ENCODE results near the gene IGF2.

IGF2 gene

DNA sequence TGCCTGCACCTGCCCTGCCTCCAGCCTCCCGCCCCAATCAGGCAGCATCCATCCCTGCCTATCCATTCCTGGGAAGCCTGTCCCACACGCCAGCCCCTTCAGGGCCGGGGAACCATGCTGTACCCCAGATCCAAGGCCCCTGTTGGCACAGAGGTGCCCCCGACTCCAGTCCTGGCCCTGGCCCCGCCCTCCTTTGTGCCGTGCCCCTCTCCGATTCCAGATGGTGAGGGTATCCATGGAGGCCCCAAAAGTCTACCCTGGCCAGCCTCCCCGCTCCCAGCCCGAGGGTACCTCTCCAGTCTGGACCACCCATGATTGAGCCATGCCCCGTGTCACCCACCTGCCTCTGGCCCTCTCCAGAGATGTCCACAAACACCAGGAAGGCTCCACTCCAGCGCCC, 35.2 kb upstream of the IGF2 start:
- no peak for TF ChIP-seq FOXP2 (optimal IDR thresholded peaks at IDR 0.05; ENCODE audit: borderline replicate concordance, extremely low read depth, extremely low read length, insufficient read depth)
- TF ChIP-seq TAF1 (IDR thresholded peaks at IDR 0.05; ENCODE audit: borderline replicate concordance, insufficient read depth, low read length): no peak
- no peak for TF ChIP-seq POLR2AphosphoS5 (IDR thresholded peaks at IDR 0.05; ENCODE audit: low read depth, low read length)
- TF ChIP-seq, protein P1, sequence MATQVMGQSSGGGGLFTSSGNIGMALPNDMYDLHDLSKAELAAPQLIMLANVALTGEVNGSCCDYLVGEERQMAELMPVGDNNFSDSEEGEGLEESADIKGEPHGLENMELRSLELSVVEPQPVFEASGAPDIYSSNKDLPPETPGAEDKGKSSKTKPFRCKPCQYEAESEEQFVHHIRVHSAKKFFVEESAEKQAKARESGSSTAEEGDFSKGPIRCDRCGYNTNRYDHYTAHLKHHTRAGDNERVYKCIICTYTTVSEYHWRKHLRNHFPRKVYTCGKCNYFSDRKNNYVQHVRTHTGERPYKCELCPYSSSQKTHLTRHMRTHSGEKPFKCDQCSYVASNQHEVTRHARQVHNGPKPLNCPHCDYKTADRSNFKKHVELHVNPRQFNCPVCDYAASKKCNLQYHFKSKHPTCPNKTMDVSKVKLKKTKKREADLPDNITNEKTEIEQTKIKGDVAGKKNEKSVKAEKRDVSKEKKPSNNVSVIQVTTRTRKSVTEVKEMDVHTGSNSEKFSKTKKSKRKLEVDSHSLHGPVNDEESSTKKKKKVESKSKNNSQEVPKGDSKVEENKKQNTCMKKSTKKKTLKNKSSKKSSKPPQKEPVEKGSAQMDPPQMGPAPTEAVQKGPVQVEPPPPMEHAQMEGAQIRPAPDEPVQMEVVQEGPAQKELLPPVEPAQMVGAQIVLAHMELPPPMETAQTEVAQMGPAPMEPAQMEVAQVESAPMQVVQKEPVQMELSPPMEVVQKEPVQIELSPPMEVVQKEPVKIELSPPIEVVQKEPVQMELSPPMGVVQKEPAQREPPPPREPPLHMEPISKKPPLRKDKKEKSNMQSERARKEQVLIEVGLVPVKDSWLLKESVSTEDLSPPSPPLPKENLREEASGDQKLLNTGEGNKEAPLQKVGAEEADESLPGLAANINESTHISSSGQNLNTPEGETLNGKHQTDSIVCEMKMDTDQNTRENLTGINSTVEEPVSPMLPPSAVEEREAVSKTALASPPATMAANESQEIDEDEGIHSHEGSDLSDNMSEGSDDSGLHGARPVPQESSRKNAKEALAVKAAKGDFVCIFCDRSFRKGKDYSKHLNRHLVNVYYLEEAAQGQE (IDR thresholded peaks at IDR 0.05; ENCODE audit: insufficient read depth in 1 of 2, low read depth in 2 of 2, low read length in 2 of 2): no peak
- TF ChIP-seq SIN3A (IDR thresholded peaks at IDR 0.05; ENCODE audit: borderline replicate concordance, insufficient read depth, low read length): no peak

DNA sequence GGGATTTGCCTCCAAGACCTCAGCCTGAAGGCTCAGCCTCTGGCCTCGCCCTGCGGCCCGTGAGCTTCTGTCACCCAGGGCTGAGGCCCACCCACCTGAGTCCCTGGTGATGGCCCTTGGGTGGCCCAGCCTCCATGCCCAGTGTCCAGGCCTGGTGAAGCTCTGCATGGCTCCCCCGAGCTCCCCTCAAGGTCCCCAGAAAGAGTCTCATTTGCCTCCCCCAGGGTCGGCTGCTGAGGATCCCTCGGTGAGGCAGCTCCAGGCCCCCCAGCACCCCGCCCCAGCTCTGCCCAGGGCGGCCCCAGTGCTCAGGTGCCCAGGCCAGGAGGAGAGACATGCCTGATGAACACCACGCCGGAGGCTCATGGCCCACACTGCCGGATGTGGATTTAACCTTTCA, 34.6 kb upstream of the IGF2 start:
- no peak for TF ChIP-seq SIN3A (IDR thresholded peaks at IDR 0.05; ENCODE audit: borderline replicate concordance, insufficient read depth, low read length)
- no peak for TF ChIP-seq POLR2AphosphoS5 (IDR thresholded peaks at IDR 0.05; ENCODE audit: low read depth, low read length)
- TF ChIP-seq FOXP2 (optimal IDR thresholded peaks at IDR 0.05; ENCODE audit: borderline replicate concordance, extremely low read depth, extremely low read length, insufficient read depth): no peak
- TF ChIP-seq, protein P1 (IDR thresholded peaks at IDR 0.05; ENCODE audit: insufficient read depth in 1 of 2, low read depth in 2 of 2, low read length in 2 of 2): no peak
- TF ChIP-seq TAF1 (IDR thresholded peaks at IDR 0.05; ENCODE audit: borderline replicate concordance, insufficient read depth, low read length): no peak

DNA sequence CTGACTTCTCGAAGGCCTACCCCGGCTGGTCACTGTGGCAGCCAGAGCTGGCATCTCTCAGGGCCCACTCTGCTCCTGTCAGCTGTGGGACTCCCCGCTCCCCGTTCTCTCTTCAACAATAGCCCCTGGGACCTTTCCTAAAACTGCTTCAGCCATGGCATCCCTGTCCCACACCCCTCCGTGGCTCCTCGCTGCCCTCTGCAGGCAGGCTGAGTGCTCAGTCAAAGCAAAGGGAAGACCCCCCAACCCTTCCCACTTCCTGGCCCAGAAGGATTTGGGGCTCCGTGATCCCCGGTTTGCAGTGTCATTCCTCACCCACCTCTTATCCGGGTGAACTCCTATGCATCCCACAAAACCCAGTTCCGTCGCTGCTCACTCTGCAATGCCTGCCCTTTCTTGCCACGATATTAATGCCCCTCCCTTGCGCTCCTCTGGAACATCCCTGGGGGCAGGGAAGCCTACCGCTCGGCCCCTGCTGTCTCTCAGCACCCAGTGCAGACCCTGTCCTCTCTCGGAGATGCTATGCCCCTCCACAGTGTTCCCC, 34.0 kb upstream of the IGF2 start:
- no peak for TF ChIP-seq SIN3A (IDR thresholded peaks at IDR 0.05; ENCODE audit: borderline replicate concordance, insufficient read depth, low read length)

DNA sequence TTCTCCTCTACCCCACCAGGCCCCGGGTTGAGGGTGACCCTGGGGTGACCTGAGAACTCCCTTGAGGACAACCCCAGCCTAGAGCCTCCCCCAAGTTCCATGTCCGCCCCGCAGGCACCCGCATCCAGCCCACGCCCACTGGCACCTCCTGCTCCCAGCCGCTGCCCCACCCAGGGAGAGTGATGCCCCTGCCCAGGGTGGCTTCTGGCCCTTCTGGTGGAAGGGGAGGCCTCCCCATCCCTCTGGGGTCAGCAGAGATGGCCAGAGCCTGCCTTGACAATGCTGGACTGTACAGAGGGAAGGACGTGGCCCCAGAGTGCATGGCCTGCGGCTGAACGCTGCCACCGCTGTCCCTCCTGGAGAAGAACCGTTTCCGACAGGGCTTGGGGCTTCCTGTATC, 33.5 kb upstream of the IGF2 start:
- no peak for TF ChIP-seq SIN3A (IDR thresholded peaks at IDR 0.05; ENCODE audit: borderline replicate concordance, insufficient read depth, low read length)
- TF ChIP-seq, protein P1 (IDR thresholded peaks at IDR 0.05; ENCODE audit: insufficient read depth in 1 of 2, low read depth in 2 of 2, low read length in 2 of 2): no peak

DNA sequence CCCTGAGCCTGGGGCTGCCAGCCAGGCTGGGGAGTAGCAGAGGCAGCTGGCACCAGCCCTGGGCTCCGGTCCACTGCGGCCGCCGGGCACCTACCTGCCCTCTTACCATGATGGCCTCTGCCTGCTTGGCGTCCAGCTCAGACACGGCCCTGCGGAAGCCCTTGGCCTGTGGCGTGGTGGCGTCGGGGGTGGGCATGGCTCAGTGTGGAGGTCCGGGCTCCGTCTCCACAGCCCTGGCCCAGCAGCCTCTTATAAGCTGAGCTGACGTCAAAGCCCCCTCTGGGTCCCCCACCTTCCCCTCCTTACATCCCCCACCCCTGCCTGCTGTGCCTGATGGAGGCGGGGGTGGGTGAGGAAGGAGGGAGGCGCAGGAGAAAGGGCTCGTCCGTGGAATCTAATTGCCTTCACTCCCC, 32.4 kb upstream of the IGF2 start, which contains the start of gene TH:
TSS of gene TH (minus strand) at position 225 of the 413 bp plus-strand sequence. CDS start at position 196, 29 bp downstream.
- TF ChIP-seq SIN3A (IDR thresholded peaks at IDR 0.05; ENCODE audit: borderline replicate concordance, insufficient read depth, low read length) (no peak), TAF1 (IDR thresholded peaks at IDR 0.05; ENCODE audit: borderline replicate concordance, insufficient read depth, low read length) (no peak), FOXP2 (optimal IDR thresholded peaks at IDR 0.05; ENCODE audit: borderline replicate concordance, extremely low read depth, extremely low read length, insufficient read depth) (no peak), POLR2AphosphoS5 (IDR thresholded peaks at IDR 0.05; ENCODE audit: low read depth, low read length) (no peak)
- TF ChIP-seq, protein P1 (IDR thresholded peaks at IDR 0.05; ENCODE audit: insufficient read depth in 1 of 2, low read depth in 2 of 2, low read length in 2 of 2): no peak
